Neuronal stem cell (in vitro differentiated cells): ENCODE data around the gene IQCK.

Experiments
- DNase-seq: peaks from one replicate; pipeline ENCODE4 v3.0.0-alpha.2; 2013; ENCODE audit warnings: low spot score
- H2AFZ ChIP-seq: one replicate; pipeline ENCODE4 v1.6.1; 2013; ENCODE audit warnings: mild to moderate bottlenecking, low read length, inconsistent platforms
- H2AK5ac ChIP-seq: 2 replicates; pipeline ENCODE4 v1.6.1; 2013; ENCODE audit warnings: low read depth, mild to moderate bottlenecking, inconsistent platforms, low read length, moderate library complexity, mixed read lengths
- H2BK120ac ChIP-seq: 2 replicates; pipeline ENCODE4 v1.6.1; 2013; ENCODE audit warnings: low read depth, mild to moderate bottlenecking, inconsistent platforms, low read length, moderate library complexity, mixed read lengths
- H2BK12ac ChIP-seq: one replicate; pipeline ENCODE4 v1.6.1; 2013; ENCODE audit warnings: low read length, inconsistent platforms
- H2BK15ac ChIP-seq: 2 replicates; pipeline ENCODE4 v1.6.1; 2013; ENCODE audit warnings: mild to moderate bottlenecking, low read length, inconsistent platforms, mixed read lengths
- H2BK5ac ChIP-seq: one replicate; pipeline ENCODE4 v1.6.1; 2013; ENCODE audit warnings: inconsistent platforms, mild to moderate bottlenecking, low read length, moderate library complexity
- H3K14ac ChIP-seq: one replicate; pipeline ENCODE4 v1.6.1; 2013; ENCODE audit warnings: low read length, inconsistent platforms
- H3K18ac ChIP-seq: 2 replicates; pipeline ENCODE4 v1.6.1; 2013; ENCODE audit warnings: low read length, inconsistent platforms
- H3K23ac ChIP-seq: 2 replicates; pipeline ENCODE4 v1.6.1; 2013; ENCODE audit warnings: low read depth, mild to moderate bottlenecking, mixed read lengths, low read length, inconsistent platforms; ENCODE audit not compliant: poor library complexity
- H3K27ac ChIP-seq: replicated peaks from 3 replicates; pipeline ENCODE4 v1.5.1; 2013; ENCODE audit warnings: low read length, inconsistent platforms
- H3K27me3 ChIP-seq, 3 experiments: 2 replicates each; pipeline ENCODE4 v1.6.1; 2013; ENCODE audit warnings: low read length in 3 of 3, mild to moderate bottlenecking in 2 of 3, inconsistent platforms in 1 of 3, low read depth in 1 of 3, mixed read lengths in 1 of 3, moderate library complexity in 1 of 3; ENCODE audit not compliant: control insufficient read depth in 3 of 3, insufficient read depth in 3 of 3
- H3K36me3 ChIP-seq, 2 donors: replicated peaks in 1 of 2; 2 replicates each; pipeline ENCODE4 v1.6.1; 2013; ENCODE audit warnings: low read length in 2 of 2; ENCODE audit not compliant: control insufficient read depth in 2 of 2, insufficient read depth in 2 of 2
- H3K4ac ChIP-seq: 2 replicates; pipeline ENCODE4 v1.6.1; 2013; ENCODE audit warnings: inconsistent platforms, mild to moderate bottlenecking, low read length, moderate library complexity
- H3K4me1 ChIP-seq, 2 donors: 1 replicate in 1 of 2; 2 replicates in 1 of 2; pipeline ENCODE4 v1.6.1; 2013; ENCODE audit warnings: low read length in 2 of 2, low read depth in 1 of 2; ENCODE audit not compliant: control insufficient read depth in 2 of 2, insufficient read depth in 1 of 2
- H3K4me2 ChIP-seq: one replicate; pipeline ENCODE4 v1.6.1; 2013; ENCODE audit warnings: mild to moderate bottlenecking, low read length, inconsistent platforms; ENCODE audit not compliant: insufficient read depth, poor library complexity, severe bottlenecking
- H3K4me3 ChIP-seq, 2 donors: 2 replicates each; pipeline ENCODE4 v1.5.1; 2013; ENCODE audit warnings: low read length in 2 of 2, mild to moderate bottlenecking in 2 of 2, inconsistent platforms in 1 of 2, moderate library complexity in 1 of 2
- H3K79me1 ChIP-seq: one replicate; pipeline ENCODE4 v1.6.1; 2013; ENCODE audit warnings: low read depth, mild to moderate bottlenecking, inconsistent platforms, low read length, moderate library complexity
- H3K9ac ChIP-seq: one replicate; pipeline ENCODE4 v1.6.1; 2013; ENCODE audit warnings: mild to moderate bottlenecking, low read depth, low read length, inconsistent platforms; ENCODE audit not compliant: poor library complexity
- H3K9me3 ChIP-seq, 2 donors: replicated peaks in 1 of 2; 2 replicates each; pipeline versions ENCODE3 to v1.6.1; 2013; ENCODE audit warnings: low read length in 2 of 2, mild to moderate bottlenecking in 2 of 2, inconsistent platforms in 1 of 2, low read depth in 1 of 2, mixed read lengths in 1 of 2, moderate library complexity in 1 of 2; ENCODE audit not compliant: control insufficient read depth in 2 of 2, insufficient read depth in 1 of 2
- H4K8ac ChIP-seq: one replicate; pipeline ENCODE4 v1.6.1; 2013; ENCODE audit warnings: low read depth, mild to moderate bottlenecking, inconsistent platforms, low read length, moderate library complexity
- H4K91ac ChIP-seq: one replicate; pipeline ENCODE4 v1.6.1; 2013; ENCODE audit warnings: low read length, low read depth, mild to moderate bottlenecking, inconsistent platforms; ENCODE audit not compliant: poor library complexity
- WGBS, 2 donors: extraction: QIAGEN DNeasy Blood & Tissue Kit; methylation state at CpG; one replicate each; pipeline ENCODE4 v1.1.7; 2013; ENCODE audit warnings: missing lambda C conversion rate in 2 of 2, mixed read lengths in 1 of 2; ENCODE audit not compliant: insufficient read length in 2 of 2, insufficient replicate concordance in 1 of 2; ENCODE audit errors: extremely low coverage in 2 of 2; 5-methylcytosine and 5-hydroxymethylcytosine counted together

The IQCK gene

GRCh38 chr16:19683453-19684236, 34.4 kb upstream of the IQCK start:
- Histone ChIP-seq H3K4me3 (no peak overlapping the region), H3K9me3 (peaks cover 0 to 19% of the 10 kb centered on the region in 2 donors), H3K79me1 (peaks cover 2% of the 10 kb centered on the region), H3K14ac (no peak overlapping the region), H3K27me3 (no peaks in the 10 kb centered on the region), H4K8ac (no peak overlapping the region), H3K18ac (no peak overlapping the region), H2AK5ac (no peak overlapping the region), H3K23ac (no peak overlapping the region), H3K4me1 (peaks cover 3 to 6% of the 10 kb centered on the region in 2 donors), H2BK120ac (no peak overlapping the region), H3K4ac (no peak overlapping the region), H3K4me2 (no peak overlapping the region), H3K9ac (no peak overlapping the region), H4K91ac (no peak overlapping the region), H2BK12ac (no peak overlapping the region), H2BK5ac (no peak overlapping the region), H3K36me3 (peaks cover 5 to 83% of the 10 kb centered on the region in 2 donors), H2AFZ (no peak overlapping the region), H2BK15ac (no peak overlapping the region), H3K27ac (no peak overlapping the region)
- DNase-seq: no peak
- no CpG with 5 or more reads among the region's 6 CpGs for WGBS, 2 donors

GRCh38 chr16:19685176-19685575, 32.9 kb upstream of the IQCK start:
- H3K4me3 ChIP-seq: no peak overlapping the region
- no peak overlapping the region for H3K14ac ChIP-seq
- no peak overlapping the region for H4K8ac ChIP-seq
- H2AK5ac ChIP-seq: no peak overlapping the region
- no peak overlapping the region for H3K4ac ChIP-seq
- H2AFZ ChIP-seq: no peak overlapping the region
- H2BK12ac ChIP-seq: no peak overlapping the region
- no peak for DNase-seq
- no CpG with 5 or more reads among the region's 4 CpGs for WGBS, 2 donors
- no peak overlapping the region for H3K23ac ChIP-seq
- no peak overlapping the region for H3K9ac ChIP-seq
- H2BK120ac ChIP-seq: no peak overlapping the region
- H3K9me3 ChIP-seq: peaks cover 0 to 19% of the 10 kb centered on the region in 2 donors
- H2BK5ac ChIP-seq: no peak overlapping the region
- no peak overlapping the region for H2BK15ac ChIP-seq
- no peak overlapping the region for H3K18ac ChIP-seq
- no peak overlapping the region for H4K91ac ChIP-seq
- H3K27me3 ChIP-seq: no peaks in the 10 kb centered on the region
- H3K36me3 ChIP-seq: peaks cover 5 to 88% of the 10 kb centered on the region in 2 donors
- peaks cover 2% of the 10 kb centered on the region for H3K79me1 ChIP-seq
- no peak overlapping the region for H3K27ac ChIP-seq
- H3K4me2 ChIP-seq: no peak overlapping the region
- peaks cover 3 to 6% of the 10 kb centered on the region in 2 donors for H3K4me1 ChIP-seq

GRCh38 chr16:19687279-19687678, 30.8 kb upstream of the IQCK start:
- H2AFZ ChIP-seq: no peak overlapping the region
- H2BK15ac ChIP-seq: no peak overlapping the region
- H3K36me3 ChIP-seq: peaks cover 10 to 89% of the 10 kb centered on the region in 2 donors
- no peak overlapping the region for H2BK12ac ChIP-seq
- no peaks in the 10 kb centered on the region for H3K27me3 ChIP-seq
- no peak overlapping the region for H3K23ac ChIP-seq
- H3K4me3 ChIP-seq: no peak overlapping the region
- no CpG with 5 or more reads among the region's 7 CpGs for WGBS, 2 donors
- no peak overlapping the region for H4K8ac ChIP-seq
- DNase-seq: no peak
- no peak overlapping the region for H3K14ac ChIP-seq
- H4K91ac ChIP-seq: no peak overlapping the region
- H2AK5ac ChIP-seq: no peak overlapping the region
- peaks cover 3 to 6% of the 10 kb centered on the region in 2 donors for H3K4me1 ChIP-seq
- no peak overlapping the region for H3K4me2 ChIP-seq
- H3K9me3 ChIP-seq: peaks cover 0 to 19% of the 10 kb centered on the region in 2 donors
- H2BK120ac ChIP-seq: no peak overlapping the region
- H3K79me1 ChIP-seq: peaks cover 2% of the 10 kb centered on the region
- peak overlapping the region; percentile 62 for H3K27ac ChIP-seq
- H3K4ac ChIP-seq: no peak overlapping the region
- H3K18ac ChIP-seq: no peak overlapping the region
- no peak overlapping the region for H3K9ac ChIP-seq
- H2BK5ac ChIP-seq: no peak overlapping the region

GRCh38 chr16:19688396-19689024, 29.6 kb upstream of the IQCK start:
- peaks cover 0 to 15% of the 10 kb centered on the region in 2 donors for H3K9me3 ChIP-seq
- H2AK5ac ChIP-seq: no peak overlapping the region
- no peak overlapping the region for H2BK120ac ChIP-seq
- peak overlapping the region; percentile 0 for H3K18ac ChIP-seq
- H2BK5ac ChIP-seq: no peak overlapping the region
- WGBS, 2 donors: no CpG with 5 or more reads among the region's 18 CpGs
- no peak overlapping the region for H3K4ac ChIP-seq
- H4K8ac ChIP-seq: no peak overlapping the region
- H2BK15ac ChIP-seq: no peak overlapping the region
- H3K36me3 ChIP-seq: peaks cover 11 to 85% of the 10 kb centered on the region in 2 donors
- no peak overlapping the region for H2AFZ ChIP-seq
- no peak overlapping the region for H3K14ac ChIP-seq
- H2BK12ac ChIP-seq: no peak overlapping the region
- H3K4me3 ChIP-seq: no peak overlapping the region
- H3K27me3 ChIP-seq: no peaks in the 10 kb centered on the region
- H3K23ac ChIP-seq: no peak overlapping the region
- peaks cover 3 to 6% of the 10 kb centered on the region in 2 donors for H3K4me1 ChIP-seq
- H4K91ac ChIP-seq: no peak overlapping the region
- H3K27ac ChIP-seq: no peak overlapping the region
- no peak overlapping the region for H3K9ac ChIP-seq
- no peak for DNase-seq
- peaks cover 2% of the 10 kb centered on the region for H3K79me1 ChIP-seq
- H3K4me2 ChIP-seq: no peak overlapping the region
